ENCODE measurements around the gene TMEM223. TPM values are rescaled to one million over a fixed set of nuclear protein-coding genes. Genes with fewer than 3 reads are reported as not detected.

Gene TMEM223
- total and polyA plus RNA-seq, 9 of the 15 experiments (the other 6 are each of a cell fraction or from before 2014, with no cell fraction given), result 5.9 to 34.5 (median 19.6) TPM

GRCh38 chr11:62832336-62833234 is 40.8 kb upstream of the TMEM223 start, which contains the start of gene TEX54 (continued):
- TF ChIP-seq SAP30 (IDR thresholded peaks at IDR 0.05; ENCODE audit: borderline replicate concordance, insufficient read depth, low read depth, low read length, poor library complexity, severe bottlenecking) (peak; percentile 49), XRCC4 (IDR thresholded peaks at IDR 0.05; ENCODE audit: extremely low read depth, insufficient read depth, insufficient read length) (no peak), OTX1 (CRISPR knock-in tag; IDR thresholded peaks at IDR 0.05) (no peak), MAX (CRISPR knock-in tag; IDR thresholded peaks at IDR 0.05) (peak; percentile 72), ZBTB2 (IDR thresholded peaks at IDR 0.05) (no peak), SIRT6 (IDR thresholded peaks at IDR 0.05; ENCODE audit: low read depth, low read length) (no peak), RFX7 (CRISPR knock-in tag; IDR thresholded peaks at IDR 0.05) (no peak), ZNF785 (CRISPR knock-in tag; IDR thresholded peaks at IDR 0.05) (no peak)

Data from K562 (cell line).